ENCODE results near the gene GYPA. TPM values are rescaled to one million over a fixed set of nuclear protein-coding genes. Genes with fewer than 3 reads are reported as not detected.
"Not testable (repeated sequence)": the region's sequence is repeated elsewhere in the genome, so short reads cannot be mapped to it uniquely, and the experiment has no call there.

GYPA gene
- polyA plus RNA-seq, 2 of the 4 experiments (the other 2 are of a cell fraction) = not detected

DNA sequence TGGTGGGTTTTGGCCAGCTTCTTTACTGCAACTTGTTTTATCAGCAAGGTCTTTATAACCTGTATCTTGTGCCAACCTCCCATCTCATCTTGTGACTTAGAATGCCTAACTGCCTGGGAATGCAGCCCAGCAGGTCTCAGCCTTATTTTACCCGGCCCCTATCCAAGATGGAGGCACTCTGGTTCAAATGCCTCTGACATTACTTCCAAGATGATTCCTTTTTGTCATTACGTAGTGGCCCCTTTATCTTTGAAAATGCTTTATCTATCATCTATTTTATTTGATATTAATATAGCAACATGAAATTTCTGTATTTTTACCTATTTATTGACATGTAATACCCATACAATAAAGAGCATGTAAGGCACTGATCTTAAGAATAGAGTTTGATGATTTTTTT is 49.3 kb downstream of the GYPA start:
- H3K9me3 ChIP-seq; H3K4me2 ChIP-seq; FAIRE-seq; POLR2A ChIA-PET; DNase-seq (ENCODE audit: low read depth in 1 of 2, low spot score in 1 of 2); H3K4me1 ChIP-seq; H3K4me3 ChIP-seq; ATAC-seq; H3K27ac ChIP-seq; CTCF ChIA-PET: not testable (repeated sequence)
- WGBS (ENCODE audit: missing lambda C conversion rate) = 39% methylated on average over 2 of the region's 2 CpGs

GRCh38 chr4:144090744-144091143 is 49.8 kb downstream of the GYPA start:
- DNase-seq (ENCODE audit: low read depth in 1 of 2, low spot score in 1 of 2) (no peak), ATAC-seq (no peak), FAIRE-seq (no peak)
- CTCF ChIA-PET = no interaction called here
- WGBS (ENCODE audit: missing lambda C conversion rate) = 35% methylated on average over 5 of the region's 5 CpGs
- Histone ChIP-seq H3K4me1 (no peaks in the 10 kb centered on the region), H3K9me3 (no peaks in the 10 kb centered on the region), H3K4me3 (no peak overlapping the region), H3K27ac (no peak overlapping the region), H3K4me2 (no peak overlapping the region)
- POLR2A ChIA-PET = no interaction called here
- TF ChIP-seq EP300 (IDR thresholded peaks at IDR 0.05) = no peak
- TF ChIP-seq, protein P1, sequence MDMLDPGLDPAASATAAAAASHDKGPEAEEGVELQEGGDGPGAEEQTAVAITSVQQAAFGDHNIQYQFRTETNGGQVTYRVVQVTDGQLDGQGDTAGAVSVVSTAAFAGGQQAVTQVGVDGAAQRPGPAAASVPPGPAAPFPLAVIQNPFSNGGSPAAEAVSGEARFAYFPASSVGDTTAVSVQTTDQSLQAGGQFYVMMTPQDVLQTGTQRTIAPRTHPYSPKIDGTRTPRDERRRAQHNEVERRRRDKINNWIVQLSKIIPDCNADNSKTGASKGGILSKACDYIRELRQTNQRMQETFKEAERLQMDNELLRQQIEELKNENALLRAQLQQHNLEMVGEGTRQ (IDR thresholded peaks at IDR 0.05) = no peak
- no peak for TF ChIP-seq RAD21 (conservative IDR thresholded peaks at IDR 0.05 in 1 of 2, IDR thresholded peaks at IDR 0.05 in 1 of 2)
- TF ChIP-seq KDM5A (IDR thresholded peaks at IDR 0.05) = no peak
- TF ChIP-seq BHLHE40 (IDR thresholded peaks at IDR 0.05; ENCODE audit: low read depth, low read length) = no peak
- TF ChIP-seq RCOR1 (IDR thresholded peaks at IDR 0.05; ENCODE audit: low read depth, low read length) = no peak
- no peak for TF ChIP-seq HOXA7 (CRISPR knock-in tag; IDR thresholded peaks at IDR 0.05)
- TF ChIP-seq ATOH8 (CRISPR knock-in tag; IDR thresholded peaks at IDR 0.05; ENCODE audit: low read depth) = no peak
- no peak for TF ChIP-seq NPAS2 (CRISPR knock-in tag; IDR thresholded peaks at IDR 0.05; ENCODE audit: borderline replicate concordance)
- TF ChIP-seq JUNB (IDR thresholded peaks at IDR 0.05) = no peak
- TF ChIP-seq REST (IDR thresholded peaks at IDR 0.05) = no peak
- TF ChIP-seq CHD4 (IDR thresholded peaks at IDR 0.05; ENCODE audit: borderline replicate concordance) = no peak
- no peak for TF ChIP-seq ZNF302 (CRISPR knock-in tag; IDR thresholded peaks at IDR 0.05)
- no peak for TF ChIP-seq POLR2A (IDR thresholded peaks at IDR 0.05; ENCODE audit: low read length)
- TF ChIP-seq HEYL (CRISPR knock-in tag; IDR thresholded peaks at IDR 0.05) = no peak
- TF ChIP-seq ESRRA (IDR thresholded peaks at IDR 0.05; ENCODE audit: borderline replicate concordance, low read length) = no peak
- TF ChIP-seq HOXB5 (CRISPR knock-in tag; IDR thresholded peaks at IDR 0.05) = no peak
- TF ChIP-seq NFE2L2 (conservative IDR thresholded peaks at IDR 0.05; ENCODE audit: low read length) = no peak
- no peak for TF ChIP-seq ZSCAN20 (CRISPR knock-in tag; IDR thresholded peaks at IDR 0.05)

GRCh38 chr4:144082053-144082452 is 58.5 kb downstream of the GYPA start:
- CTCF ChIA-PET; H3K27ac ChIP-seq; DNase-seq (ENCODE audit: low read depth in 1 of 2, low spot score in 1 of 2); H3K4me3 ChIP-seq; H3K9me3 ChIP-seq; POLR2A ChIA-PET; H3K4me2 ChIP-seq; FAIRE-seq; H3K4me1 ChIP-seq; ATAC-seq: not testable (repeated sequence)
- 29% methylated on average over 3 of the region's 3 CpGs for WGBS (ENCODE audit: missing lambda C conversion rate)

DNA sequence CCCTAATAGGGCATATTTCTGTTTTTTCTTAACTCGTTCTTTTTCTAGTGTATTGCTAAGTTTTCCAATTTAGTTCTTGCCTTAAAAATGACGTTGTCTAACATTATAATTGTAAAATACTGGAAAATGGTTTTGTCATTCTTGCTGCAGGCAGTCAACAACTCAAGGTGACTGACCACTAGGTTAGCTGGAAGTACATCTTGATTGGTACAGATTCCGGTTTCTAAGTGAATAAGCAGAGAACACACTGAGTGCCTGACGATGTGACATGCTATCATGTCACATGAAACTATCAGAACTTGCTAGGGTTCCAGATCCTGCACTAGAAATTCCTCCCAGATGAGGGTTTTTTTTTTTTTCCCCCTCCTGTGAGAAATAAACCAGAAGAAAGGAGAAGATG is 60.4 kb downstream of the GYPA start:
- ATAC-seq; H3K9me3 ChIP-seq; H3K4me3 ChIP-seq; POLR2A ChIA-PET; CTCF ChIA-PET; H3K4me1 ChIP-seq; H3K27ac ChIP-seq; H3K4me2 ChIP-seq; DNase-seq (ENCODE audit: low read depth in 1 of 2, low spot score in 1 of 2); FAIRE-seq: not testable (repeated sequence)
- WGBS (ENCODE audit: missing lambda C conversion rate) = 0% methylated on average over 4 of the region's 4 CpGs

- H3K9me3 ChIP-seq; H3K27ac ChIP-seq; H3K4me3 ChIP-seq; POLR2A ChIA-PET; CTCF ChIA-PET; FAIRE-seq; H3K4me2 ChIP-seq; DNase-seq (ENCODE audit: low read depth in 1 of 2, low spot score in 1 of 2); H3K4me1 ChIP-seq; ATAC-seq: not testable (repeated sequence)
- WGBS (ENCODE audit: missing lambda C conversion rate) = 24% methylated on average over 2 of the region's 2 CpGs
Measured at GRCh38 chr4:144078746-144079145, 61.8 kb downstream of the GYPA start.

DNA sequence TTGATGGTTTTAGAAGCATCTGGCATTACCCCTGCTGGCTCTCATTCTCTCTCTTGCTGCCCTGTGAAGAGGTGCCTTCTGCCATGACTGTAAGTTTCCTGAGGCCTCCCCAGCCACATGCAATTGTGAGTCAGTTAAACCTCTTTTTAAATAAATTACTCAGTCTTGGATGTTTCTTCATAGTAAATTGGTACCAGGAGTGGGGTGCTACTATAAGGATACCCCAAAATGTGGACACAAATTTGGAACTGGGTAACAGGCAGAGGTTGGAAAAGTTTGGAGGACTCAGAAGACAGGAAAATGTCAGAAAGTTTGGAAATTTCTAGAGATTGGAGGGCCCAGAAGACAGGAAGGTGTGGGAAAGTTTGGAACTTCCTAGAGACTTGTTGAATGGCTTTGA is 79.0 kb downstream of the GYPA start:
- H3K4me3 ChIP-seq; DNase-seq (ENCODE audit: low read depth in 1 of 2, low spot score in 1 of 2); FAIRE-seq; ATAC-seq; H3K27ac ChIP-seq; H3K4me2 ChIP-seq; CTCF ChIA-PET; H3K4me1 ChIP-seq; H3K9me3 ChIP-seq; POLR2A ChIA-PET: not testable (repeated sequence)

Data from A549 (cell line).